ENCODE data around the gene LTBP2. TPM values are rescaled to one million over a fixed set of nuclear protein-coding genes. Genes with fewer than 3 reads are reported as not detected.

LTBP2 gene
- total and polyA plus RNA-seq, 2 of the 13 experiments (the other 11 are each of a cell fraction or from before 2014, with no cell fraction given): 0.20 to 0.41 TPM

DNA sequence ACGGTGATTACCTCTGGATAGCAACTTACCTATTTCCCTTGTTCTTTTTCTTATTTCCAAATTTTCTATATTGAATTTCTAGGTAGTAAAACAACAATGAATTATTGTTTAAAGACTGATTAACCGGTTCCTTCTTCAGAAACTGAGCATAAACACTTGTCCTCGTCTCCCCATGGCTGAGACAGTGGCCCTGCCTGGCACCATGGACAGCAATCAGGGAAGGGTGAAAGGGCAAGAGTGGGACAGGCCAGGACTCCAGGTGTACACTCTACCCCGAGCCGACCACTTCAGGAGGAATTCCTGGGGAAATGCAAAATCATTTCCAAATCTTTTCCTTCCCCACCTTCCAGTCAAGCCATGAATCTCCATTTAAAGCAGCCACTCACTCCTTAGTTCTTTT lies 48.8 kb upstream of the LTBP2 start (continued):
- TF ChIP-seq, protein P1, sequence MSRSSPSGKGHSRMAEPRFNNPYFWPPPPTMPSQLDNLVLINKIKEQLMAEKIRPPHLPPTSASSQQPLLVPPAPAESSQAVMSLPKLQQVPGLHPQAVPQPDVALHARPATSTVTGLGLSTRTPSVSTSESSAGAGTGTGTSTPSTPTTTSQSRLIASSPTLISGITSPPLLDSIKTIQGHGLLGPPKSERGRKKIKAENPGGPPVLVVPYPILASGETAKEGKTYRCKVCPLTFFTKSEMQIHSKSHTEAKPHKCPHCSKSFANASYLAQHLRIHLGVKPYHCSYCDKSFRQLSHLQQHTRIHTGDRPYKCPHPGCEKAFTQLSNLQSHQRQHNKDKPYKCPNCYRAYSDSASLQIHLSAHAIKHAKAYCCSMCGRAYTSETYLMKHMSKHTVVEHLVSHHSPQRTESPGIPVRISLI (CRISPR knock-in tag; IDR thresholded peaks at IDR 0.05; ENCODE audit: borderline replicate concordance): no peak

DNA sequence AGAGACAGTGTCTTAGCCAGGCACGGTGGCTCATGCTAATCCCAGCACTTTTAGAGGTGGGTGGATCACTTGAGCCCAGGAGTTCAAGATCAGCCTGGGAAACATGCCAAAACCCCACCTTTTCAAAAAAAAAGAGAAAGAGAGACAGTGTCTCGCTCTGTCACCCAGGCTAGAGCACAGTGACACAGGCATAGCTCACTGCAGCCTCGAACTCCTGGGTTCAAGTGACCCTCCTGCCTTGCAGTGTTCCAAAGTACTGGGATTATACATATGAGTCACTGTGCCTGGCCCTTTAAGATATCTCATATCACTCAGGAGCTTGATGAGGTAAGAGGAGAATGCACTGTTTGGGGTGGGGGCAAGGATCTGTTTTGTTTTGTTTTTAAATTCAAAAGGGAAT lies 48.1 kb upstream of the LTBP2 start:
- H3K27me3 ChIP-seq (ENCODE audit: control insufficient read depth in 1 of 2, insufficient read depth in 2 of 2, low read length in 2 of 2): no peaks in the 10 kb centered on the region
- no peak for FAIRE-seq
- 71% methylated on average over 3 of the region's 3 CpGs for WGBS (ENCODE audit: low lambda C conversion rate)
- ChIA-PET CTCF (ENCODE audit: low intra/inter-chr PET ratio, low total read pairs) (no interaction called here), POLR2A (no interaction called here)
- H4K20me1 ChIP-seq (ENCODE audit: insufficient read depth, low read length): no peaks in the 10 kb centered on the region; the same call in 1 of the 2 replicates
- H3K36me3 ChIP-seq (replicated peaks in 1 of 2; ENCODE audit: control insufficient read depth in 1 of 2, insufficient read depth in 2 of 2, low read length in 2 of 2): peaks cover 7 to 32% of the 10 kb centered on the region in 2 experiments
- no peaks in the 10 kb centered on the region for H3K4me1 ChIP-seq (ENCODE audit: insufficient read depth, low read length)
- H3K4me2 ChIP-seq (ENCODE audit: low read depth, low read length): no peak overlapping the region
- H3K27ac ChIP-seq (ENCODE audit: extremely low read length, insufficient read depth, low read length): no peak overlapping the region
- H3K9ac ChIP-seq (ENCODE audit: insufficient read depth, low read depth, low read length): no peak overlapping the region
- no peaks in the 10 kb centered on the region for H3K9me3 ChIP-seq (ENCODE audit: low read length)
- no peak for TF ChIP-seq HOXA5 (CRISPR knock-in tag; IDR thresholded peaks at IDR 0.05)
- TF ChIP-seq ZNF224 (CRISPR knock-in tag; IDR thresholded peaks at IDR 0.05): no peak
- TF ChIP-seq, protein P2, sequence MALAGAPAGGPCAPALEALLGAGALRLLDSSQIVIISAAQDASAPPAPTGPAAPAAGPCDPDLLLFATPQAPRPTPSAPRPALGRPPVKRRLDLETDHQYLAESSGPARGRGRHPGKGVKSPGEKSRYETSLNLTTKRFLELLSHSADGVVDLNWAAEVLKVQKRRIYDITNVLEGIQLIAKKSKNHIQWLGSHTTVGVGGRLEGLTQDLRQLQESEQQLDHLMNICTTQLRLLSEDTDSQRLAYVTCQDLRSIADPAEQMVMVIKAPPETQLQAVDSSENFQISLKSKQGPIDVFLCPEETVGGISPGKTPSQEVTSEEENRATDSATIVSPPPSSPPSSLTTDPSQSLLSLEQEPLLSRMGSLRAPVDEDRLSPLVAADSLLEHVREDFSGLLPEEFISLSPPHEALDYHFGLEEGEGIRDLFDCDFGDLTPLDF (CRISPR knock-in tag; IDR thresholded peaks at IDR 0.05): no peak
- TF ChIP-seq ZNF225 (CRISPR knock-in tag; IDR thresholded peaks at IDR 0.05): no peak
- TF ChIP-seq CHD2 (IDR thresholded peaks at IDR 0.05; ENCODE audit: low read depth, low read length): no peak
- TF ChIP-seq JUN (CRISPR knock-in tag; IDR thresholded peaks at IDR 0.05): no peak
- TF ChIP-seq NCOA2 (CRISPR knock-in tag; IDR thresholded peaks at IDR 0.05): no peak
- TF ChIP-seq, protein P3, sequence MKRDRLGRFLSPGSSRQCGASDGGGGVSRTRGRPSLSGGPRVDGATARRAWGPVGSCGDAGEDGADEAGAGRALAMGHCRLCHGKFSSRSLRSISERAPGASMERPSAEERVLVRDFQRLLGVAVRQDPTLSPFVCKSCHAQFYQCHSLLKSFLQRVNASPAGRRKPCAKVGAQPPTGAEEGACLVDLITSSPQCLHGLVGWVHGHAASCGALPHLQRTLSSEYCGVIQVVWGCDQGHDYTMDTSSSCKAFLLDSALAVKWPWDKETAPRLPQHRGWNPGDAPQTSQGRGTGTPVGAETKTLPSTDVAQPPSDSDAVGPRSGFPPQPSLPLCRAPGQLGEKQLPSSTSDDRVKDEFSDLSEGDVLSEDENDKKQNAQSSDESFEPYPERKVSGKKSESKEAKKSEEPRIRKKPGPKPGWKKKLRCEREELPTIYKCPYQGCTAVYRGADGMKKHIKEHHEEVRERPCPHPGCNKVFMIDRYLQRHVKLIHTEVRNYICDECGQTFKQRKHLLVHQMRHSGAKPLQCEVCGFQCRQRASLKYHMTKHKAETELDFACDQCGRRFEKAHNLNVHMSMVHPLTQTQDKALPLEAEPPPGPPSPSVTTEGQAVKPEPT (CRISPR knock-in tag; IDR thresholded peaks at IDR 0.05; ENCODE audit: low read depth): no peak
- no peak for TF ChIP-seq SOX13 (IDR thresholded peaks at IDR 0.05)
- no peak for TF ChIP-seq SOX13 (CRISPR knock-in tag; conservative IDR thresholded peaks at IDR 0.05 in 1 of 2, IDR thresholded peaks at IDR 0.05 in 1 of 2)
- TF ChIP-seq, protein P4, sequence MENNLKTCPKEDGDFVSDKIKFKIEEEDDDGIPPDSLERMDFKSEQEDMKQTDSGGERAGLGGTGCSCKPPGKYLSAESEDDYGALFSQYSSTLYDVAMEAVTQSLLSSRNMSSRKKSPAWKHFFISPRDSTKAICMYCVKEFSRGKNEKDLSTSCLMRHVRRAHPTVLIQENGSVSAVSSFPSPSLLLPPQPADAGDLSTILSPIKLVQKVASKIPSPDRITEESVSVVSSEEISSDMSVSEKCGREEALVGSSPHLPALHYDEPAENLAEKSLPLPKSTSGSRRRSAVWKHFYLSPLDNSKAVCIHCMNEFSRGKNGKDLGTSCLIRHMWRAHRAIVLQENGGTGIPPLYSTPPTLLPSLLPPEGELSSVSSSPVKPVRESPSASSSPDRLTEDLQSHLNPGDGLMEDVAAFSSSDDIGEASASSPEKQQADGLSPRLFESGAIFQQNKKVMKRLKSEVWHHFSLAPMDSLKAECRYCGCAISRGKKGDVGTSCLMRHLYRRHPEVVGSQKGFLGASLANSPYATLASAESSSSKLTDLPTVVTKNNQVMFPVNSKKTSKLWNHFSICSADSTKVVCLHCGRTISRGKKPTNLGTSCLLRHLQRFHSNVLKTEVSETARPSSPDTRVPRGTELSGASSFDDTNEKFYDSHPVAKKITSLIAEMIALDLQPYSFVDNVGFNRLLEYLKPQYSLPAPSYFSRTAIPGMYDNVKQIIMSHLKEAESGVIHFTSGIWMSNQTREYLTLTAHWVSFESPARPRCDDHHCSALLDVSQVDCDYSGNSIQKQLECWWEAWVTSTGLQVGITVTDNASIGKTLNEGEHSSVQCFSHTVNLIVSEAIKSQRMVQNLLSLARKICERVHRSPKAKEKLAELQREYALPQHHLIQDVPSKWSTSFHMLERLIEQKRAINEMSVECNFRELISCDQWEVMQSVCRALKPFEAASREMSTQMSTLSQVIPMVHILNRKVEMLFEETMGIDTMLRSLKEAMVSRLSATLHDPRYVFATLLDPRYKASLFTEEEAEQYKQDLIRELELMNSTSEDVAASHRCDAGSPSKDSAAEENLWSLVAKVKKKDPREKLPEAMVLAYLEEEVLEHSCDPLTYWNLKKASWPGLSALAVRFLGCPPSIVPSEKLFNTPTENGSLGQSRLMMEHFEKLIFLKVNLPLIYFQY (CRISPR knock-in tag; IDR thresholded peaks at IDR 0.05; ENCODE audit: borderline replicate concordance): no peak
- TF ChIP-seq SMC3 (IDR thresholded peaks at IDR 0.05; ENCODE audit: low read length): no peak
- no peak for TF ChIP-seq ZSCAN31 (CRISPR knock-in tag; IDR thresholded peaks at IDR 0.05; ENCODE audit: low read depth)
- no TSS peak for BruUV-seq (replicated peaks)
- no peak for DNase-seq (ENCODE audit: low spot score)
- in situ Hi-C loops (cut with HindIII; ENCODE audit: extremely low pct_ligation_motif_present, low pct_unique_long_range_greater_than_20kb) (no loop called here), intact Hi-C loops (cut with micrococcal nuclease; ENCODE audit: unreplicated experiment) (no loop called here)
- no peak overlapping the region for H2AFZ ChIP-seq (ENCODE audit: low read length)
- no peaks in the 10 kb centered on the region for H3K79me2 ChIP-seq (ENCODE audit: insufficient read depth, low read length)
- no peak for ATAC-seq
- H3K4me3 ChIP-seq (replicated peaks in 1 of 3; ENCODE audit: insufficient read depth in 1 of 3, low read depth in 2 of 3, low read length in 3 of 3): no peak overlapping the region

Data from HepG2 (cell line).